Esophagus squamous epithelium (tissue), 4 donors: ENCODE measurements around the gene ACP1.

Experiments
- POLR2A ChIP-seq, 4 donors: fragments of 450-650 bp; IDR thresholded peaks; one replicate each; pipeline ENCODE4 v1.6.1; 2017; ENCODE audit warnings: antibody characterized with exemption in 4 of 4, mild to moderate bottlenecking in 4 of 4, moderate library complexity in 3 of 4
- TF ChIP-seq, protein P1 (sequence below), 6 experiments: fragments of 450-650 bp in 4 of 6; fragments of 200-600 bp in 2 of 6; sonication (generic) in 2 of 6; IDR thresholded peaks; one replicate each; pipeline ENCODE4 v1.5.1; 2016 to 2019; ENCODE audit warnings: antibody characterized with exemption in 6 of 6, mild to moderate bottlenecking in 4 of 6, moderate library complexity in 4 of 6

DNA sequence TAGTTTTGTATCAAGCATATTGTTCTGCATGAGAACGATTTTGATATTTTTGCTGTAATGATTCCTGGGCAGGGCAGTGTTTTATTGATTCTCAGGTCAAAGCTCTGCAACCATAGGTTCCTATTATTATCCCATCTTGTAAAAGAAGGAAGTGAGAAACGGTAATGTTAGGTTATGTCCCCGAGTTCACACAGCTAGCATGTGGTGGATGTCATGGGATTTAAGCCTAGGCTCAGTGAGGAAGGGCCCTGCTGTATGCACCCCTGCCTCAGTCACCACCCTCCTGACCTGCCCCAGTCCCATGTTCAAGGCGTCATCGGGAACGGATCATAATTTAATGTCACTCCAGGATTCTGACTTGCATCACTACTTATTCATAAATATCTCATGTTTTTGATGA, 10.7 kb downstream of the ACP1 start:
- TF ChIP-seq, protein P1, sequence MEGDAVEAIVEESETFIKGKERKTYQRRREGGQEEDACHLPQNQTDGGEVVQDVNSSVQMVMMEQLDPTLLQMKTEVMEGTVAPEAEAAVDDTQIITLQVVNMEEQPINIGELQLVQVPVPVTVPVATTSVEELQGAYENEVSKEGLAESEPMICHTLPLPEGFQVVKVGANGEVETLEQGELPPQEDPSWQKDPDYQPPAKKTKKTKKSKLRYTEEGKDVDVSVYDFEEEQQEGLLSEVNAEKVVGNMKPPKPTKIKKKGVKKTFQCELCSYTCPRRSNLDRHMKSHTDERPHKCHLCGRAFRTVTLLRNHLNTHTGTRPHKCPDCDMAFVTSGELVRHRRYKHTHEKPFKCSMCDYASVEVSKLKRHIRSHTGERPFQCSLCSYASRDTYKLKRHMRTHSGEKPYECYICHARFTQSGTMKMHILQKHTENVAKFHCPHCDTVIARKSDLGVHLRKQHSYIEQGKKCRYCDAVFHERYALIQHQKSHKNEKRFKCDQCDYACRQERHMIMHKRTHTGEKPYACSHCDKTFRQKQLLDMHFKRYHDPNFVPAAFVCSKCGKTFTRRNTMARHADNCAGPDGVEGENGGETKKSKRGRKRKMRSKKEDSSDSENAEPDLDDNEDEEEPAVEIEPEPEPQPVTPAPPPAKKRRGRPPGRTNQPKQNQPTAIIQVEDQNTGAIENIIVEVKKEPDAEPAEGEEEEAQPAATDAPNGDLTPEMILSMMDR (IDR thresholded peaks at IDR 0.05), result no peak
- no peak for TF ChIP-seq POLR2A (IDR thresholded peaks at IDR 0.05)
